HG03575 (cell line): ENCODE results near the gene ARRDC1.

ENCODE experiments used
- ATAC-seq: cut with Tn5 transposase; IDR thresholded peaks from one replicate; pipeline ENCODE4 v1.9.1; 2021; ENCODE audit not compliant: unreplicated experiment, insufficient number of reproducible peaks, low FRiP score; ENCODE audit errors: extremely low read depth

Gene ARRDC1

GRCh38 chr9:137630126-137630525 lies 24.6 kb downstream of the ARRDC1 start:
- ATAC-seq, result no peak

- ATAC-seq, result no peak
These were observed 25.2 kb downstream of the ARRDC1 start for GRCh38 chr9:137630679-137631078.

GRCh38 chr9:137631345-137632229 lies 26.1 kb downstream of the ARRDC1 start:
- ATAC-seq, result no peak

- no peak for ATAC-seq
These were observed 27.0 kb downstream of the ARRDC1 start for GRCh38 chr9:137632230-137633161.

GRCh38 chr9:137634016-137634415 lies 28.5 kb downstream of the ARRDC1 start:
- no peak for ATAC-seq

- ATAC-seq, result no peak
These were observed 33.2 kb downstream of the ARRDC1 start for GRCh38 chr9:137638680-137639079.

- ATAC-seq, result no peak
These were observed 34.0 kb downstream of the ARRDC1 start for GRCh38 chr9:137639303-137640051.

- ATAC-seq, result no peak
These were observed 35.4 kb downstream of the ARRDC1 start for GRCh38 chr9:137640862-137641261.

- no peak for ATAC-seq
These were observed 36.7 kb downstream of the ARRDC1 start for GRCh38 chr9:137642118-137642601.

GRCh38 chr9:137642892-137643291 lies 37.4 kb downstream of the ARRDC1 start:
- ATAC-seq, result no peak

- no peak for ATAC-seq
These were observed 38.4 kb downstream of the ARRDC1 start for GRCh38 chr9:137643921-137644320.

GRCh38 chr9:137645211-137645610 lies 39.7 kb downstream of the ARRDC1 start:
- no peak for ATAC-seq

GRCh38 chr9:137646341-137646740 lies 40.9 kb downstream of the ARRDC1 start:
- no peak for ATAC-seq

- ATAC-seq, result no peak
These were observed 41.7 kb downstream of the ARRDC1 start for GRCh38 chr9:137647096-137647714.

- ATAC-seq, result no peak
These were observed 42.9 kb downstream of the ARRDC1 start for GRCh38 chr9:137648396-137648795.

- ATAC-seq, result no peak
These were observed 44.1 kb downstream of the ARRDC1 start for GRCh38 chr9:137649553-137649952.

GRCh38 chr9:137650259-137650658 lies 44.8 kb downstream of the ARRDC1 start:
- no peak for ATAC-seq

- ATAC-seq, result no peak
These were observed 45.3 kb downstream of the ARRDC1 start for GRCh38 chr9:137650779-137651178.

GRCh38 chr9:137656416-137656815 lies 50.9 kb downstream of the ARRDC1 start:
- no peak for ATAC-seq
